ENCODE results near the gene CHRM3.

CHRM3 gene

GRCh38 chr1:239386453-239387303 is at the start of gene CHRM3:
Gene CHRM3 (plus strand): TSS chr1:239386568. CDS start chr1:239907452, 520,884 bp downstream.
- no peaks in the 10 kb centered on the region for H3K9me2 ChIP-seq (replicated peaks; ENCODE audit: control insufficient read depth, low read length)
- no peak within 1 kb of the TSS for H3K4me3 ChIP-seq (ENCODE audit: low read length)
- no peaks in the 10 kb centered on the region for H3K79me2 ChIP-seq (ENCODE audit: control insufficient read depth, low read length)
- H3K27me3 ChIP-seq (ENCODE audit: control insufficient read depth, low read length) = no peaks in the 10 kb centered on the region
- H3F3A ChIP-seq (ENCODE audit: control insufficient read depth, insufficient read depth) = no peaks in the 10 kb centered on the region
- H3K4me2 ChIP-seq (ENCODE audit: low read length) = no peak within 1 kb of the TSS
- TF ChIP-seq EZH2phosphoT487 (IDR thresholded peaks at IDR 0.05; ENCODE audit: borderline replicate concordance, low read length) (no peak), CTCF (IDR thresholded peaks at IDR 0.05; ENCODE audit: low read depth, low read length, poor library complexity, severe bottlenecking) (no peak)
- no peaks in the 10 kb centered on the region for H4K20me1 ChIP-seq (ENCODE audit: control insufficient read depth, insufficient read depth, low read depth, low read length)
- no peaks in the 10 kb centered on the region for H3K4me1 ChIP-seq (ENCODE audit: control insufficient read depth, low read length)
- no peaks in the 10 kb centered on the region for H3K36me3 ChIP-seq (ENCODE audit: control insufficient read depth, low read length)
- no peak within 1 kb of the TSS for H3K27ac ChIP-seq (ENCODE audit: low read depth, low read length)
- no peaks in the 10 kb centered on the region; the same call in 1 of the 2 replicates for H3K9me3 ChIP-seq (ENCODE audit: control insufficient read depth, insufficient read depth, low read length)

- Histone ChIP-seq H3K27ac (ENCODE audit: low read depth, low read length) (no peak overlapping the region), H3K4me3 (ENCODE audit: low read length) (no peak overlapping the region), H3K9me3 (ENCODE audit: control insufficient read depth, insufficient read depth, low read length) (no peaks in the 10 kb centered on the region)
Observed at GRCh38 chr1:239337799-239338430, 48.5 kb upstream of the CHRM3 start.

GRCh38 chr1:239347776-239348175 is 38.6 kb upstream of the CHRM3 start:
- Histone ChIP-seq H3K27me3 (ENCODE audit: control insufficient read depth, low read length) (no peaks in the 10 kb centered on the region), H3K36me3 (ENCODE audit: control insufficient read depth, low read length) (no peaks in the 10 kb centered on the region), H3K9me2 (replicated peaks; ENCODE audit: control insufficient read depth, low read length) (no peaks in the 10 kb centered on the region), H3K4me3 (ENCODE audit: low read length) (no peak overlapping the region), H3K9me3 (ENCODE audit: control insufficient read depth, insufficient read depth, low read length) (no peaks in the 10 kb centered on the region), H3K27ac (ENCODE audit: low read depth, low read length) (no peak overlapping the region), H3K4me1 (ENCODE audit: control insufficient read depth, low read length) (no peaks in the 10 kb centered on the region), H3K79me2 (ENCODE audit: control insufficient read depth, low read length) (no peaks in the 10 kb centered on the region), H4K20me1 (ENCODE audit: control insufficient read depth, insufficient read depth, low read depth, low read length) (no peaks in the 10 kb centered on the region), H3K4me2 (ENCODE audit: low read length) (no peak overlapping the region), H3F3A (ENCODE audit: control insufficient read depth, insufficient read depth) (no peaks in the 10 kb centered on the region)
- TF ChIP-seq EZH2phosphoT487 (IDR thresholded peaks at IDR 0.05; ENCODE audit: borderline replicate concordance, low read length) (no peak), CTCF (IDR thresholded peaks at IDR 0.05; ENCODE audit: low read depth, low read length, poor library complexity, severe bottlenecking) (no peak)

More at GRCh38 chr1:239337799-239338430, 48.5 kb upstream of the CHRM3 start:
- no peaks in the 10 kb centered on the region for H3K36me3 ChIP-seq (ENCODE audit: control insufficient read depth, low read length)
- H3K79me2 ChIP-seq (ENCODE audit: control insufficient read depth, low read length) = no peaks in the 10 kb centered on the region
- H3F3A ChIP-seq (ENCODE audit: control insufficient read depth, insufficient read depth) = no peaks in the 10 kb centered on the region
- H3K27me3 ChIP-seq (ENCODE audit: control insufficient read depth, low read length) = no peaks in the 10 kb centered on the region
- H3K9me2 ChIP-seq (replicated peaks; ENCODE audit: control insufficient read depth, low read length) = no peaks in the 10 kb centered on the region
- H4K20me1 ChIP-seq (ENCODE audit: control insufficient read depth, insufficient read depth, low read depth, low read length) = no peaks in the 10 kb centered on the region
- H3K4me2 ChIP-seq (ENCODE audit: low read length) = no peak overlapping the region
- H3K4me1 ChIP-seq (ENCODE audit: control insufficient read depth, low read length) = no peaks in the 10 kb centered on the region
- TF ChIP-seq CTCF (IDR thresholded peaks at IDR 0.05; ENCODE audit: low read depth, low read length, poor library complexity, severe bottlenecking) = no peak
- TF ChIP-seq EZH2phosphoT487 (IDR thresholded peaks at IDR 0.05; ENCODE audit: borderline replicate concordance, low read length) = no peak

All from DOHH2 (cell line).